HG03039 (cell line): ENCODE data around the gene RPN2.

ENCODE experiments used
- ATAC-seq: cut with Tn5 transposase; IDR thresholded peaks from one replicate; pipeline ENCODE4 v1.9.1; 2021; ENCODE audit warnings: mild to moderate bottlenecking, moderate library complexity; ENCODE audit not compliant: unreplicated experiment

Gene RPN2

GRCh38 chr20:37288091-37288490 lies 109.0 kb downstream of the RPN2 start:
- ATAC-seq: no peak

DNA sequence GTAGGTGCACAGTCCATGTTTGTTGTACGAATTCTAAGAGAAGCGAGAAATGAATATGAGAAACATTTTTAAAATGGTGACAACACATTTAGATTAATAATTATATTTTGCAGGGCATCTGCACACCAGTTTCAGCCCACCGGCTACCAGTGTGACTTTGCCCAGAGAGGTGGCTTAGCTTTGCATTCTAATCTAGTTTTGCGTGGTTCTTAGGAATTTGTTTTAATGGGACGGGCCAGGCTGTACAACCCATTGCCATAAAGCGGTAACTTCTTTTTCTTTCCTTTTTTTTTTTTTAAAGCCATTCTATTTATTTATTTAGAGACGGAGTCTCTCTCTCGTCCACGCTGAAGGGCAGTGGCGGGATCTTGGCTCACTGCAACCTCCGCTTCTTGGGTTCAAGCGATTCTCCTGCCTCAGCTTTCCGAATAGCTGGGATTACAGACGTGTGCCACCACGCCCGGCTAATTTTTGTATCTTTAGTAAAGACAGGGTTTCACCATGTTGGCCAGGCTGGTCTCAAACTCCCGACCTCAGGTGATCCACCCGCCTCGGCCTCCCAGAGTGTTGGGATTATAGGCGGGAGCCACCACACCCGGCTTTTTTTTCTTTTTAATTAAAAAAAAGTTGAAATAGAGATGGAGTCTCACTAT lies 111.2 kb downstream of the RPN2 start:
- ATAC-seq: no peak
